ENCODE data around the gene GPR18.

GPR18 gene

DNA sequence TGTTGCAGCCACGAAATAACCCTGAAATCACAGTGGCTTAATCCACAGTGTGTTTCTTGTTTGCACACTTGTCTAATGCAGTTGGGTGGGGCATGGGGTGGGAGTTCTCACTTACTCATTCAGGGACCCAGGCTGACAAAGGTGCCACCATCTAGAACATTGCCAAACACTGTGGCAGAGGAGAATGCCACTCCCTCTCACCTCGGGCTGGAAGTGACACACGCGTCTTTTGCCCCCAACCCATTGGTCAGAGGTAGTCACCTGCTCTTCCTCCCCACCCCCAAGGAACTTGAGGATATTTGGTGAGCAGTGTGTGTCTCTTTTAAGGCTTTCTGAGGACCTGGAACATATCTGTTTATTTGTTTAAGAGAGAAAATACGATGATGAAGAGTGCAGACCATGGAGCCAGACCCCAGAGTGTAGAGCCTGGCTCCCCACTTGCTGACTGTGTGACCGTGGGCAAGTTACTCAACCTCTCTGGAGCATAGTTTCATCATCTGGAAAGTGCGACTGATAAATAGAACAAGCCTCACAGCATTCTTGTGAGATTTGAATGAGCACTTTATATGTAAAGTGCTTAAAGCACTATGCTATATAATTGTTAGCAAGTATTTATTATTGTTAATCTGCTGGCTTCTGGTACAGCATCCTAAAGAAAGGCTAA lies 31.6 kb upstream of the GPR18 start:
- no peak for DNase-seq

DNA sequence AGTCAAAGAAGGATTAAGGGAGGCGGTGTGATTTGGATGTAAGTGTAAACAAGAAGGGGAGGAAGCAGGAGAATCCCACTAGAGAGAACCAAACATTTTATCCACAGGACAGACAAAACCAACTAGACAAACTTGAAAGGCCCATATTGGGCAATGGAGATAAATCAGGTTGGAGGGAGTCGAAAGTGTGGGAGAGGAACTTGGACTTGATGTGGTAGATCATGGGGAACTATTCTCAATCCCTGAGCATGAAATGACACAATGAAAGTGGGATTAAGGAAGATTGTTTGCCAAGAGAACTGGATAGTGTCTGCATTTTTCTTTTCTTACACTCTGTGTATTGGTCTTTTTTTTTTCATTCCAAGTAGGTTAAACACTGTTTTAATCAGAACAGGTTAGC lies 31.1 kb upstream of the GPR18 start:
- no peak for DNase-seq

DNA sequence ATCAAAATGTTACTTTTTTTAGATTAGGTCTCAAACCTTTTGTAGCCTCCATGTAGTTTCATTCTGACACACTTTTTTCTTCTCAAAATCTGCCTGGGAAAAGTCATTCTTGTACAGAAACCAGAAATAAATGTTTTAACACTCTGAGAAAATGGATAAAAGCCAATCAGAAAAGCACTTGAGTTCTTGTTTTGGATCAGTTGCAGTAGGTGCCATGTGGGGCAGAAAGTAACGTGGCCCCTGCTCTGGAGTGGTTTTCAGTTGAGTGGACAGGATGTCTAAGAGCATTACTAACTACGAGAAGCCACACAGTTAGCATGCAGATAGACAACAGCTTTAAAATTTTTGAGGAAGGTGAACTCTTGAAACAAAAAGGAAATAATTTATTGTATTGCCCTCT lies 29.9 kb upstream of the GPR18 start:
- no peak for DNase-seq

DNA sequence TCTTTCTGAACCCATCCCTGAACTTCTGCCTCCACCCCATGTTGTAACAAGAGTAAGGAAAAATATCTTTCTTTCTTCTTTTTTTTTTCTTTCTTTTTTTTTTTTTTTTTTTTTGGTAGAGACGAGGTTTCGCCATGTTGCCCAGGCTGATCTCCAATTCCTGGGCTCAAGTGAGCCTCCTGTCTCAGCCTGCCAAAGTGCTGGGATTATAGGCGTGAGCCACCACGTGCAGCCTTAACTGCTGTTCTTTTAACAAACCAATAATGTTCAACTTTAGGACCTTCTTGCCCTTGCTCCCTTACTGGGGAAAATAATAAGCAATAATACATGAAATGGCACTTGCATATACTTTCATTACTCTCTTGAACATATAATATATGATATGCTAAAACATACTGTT lies 29.4 kb upstream of the GPR18 start:
- DNase-seq, result no peak

DNA sequence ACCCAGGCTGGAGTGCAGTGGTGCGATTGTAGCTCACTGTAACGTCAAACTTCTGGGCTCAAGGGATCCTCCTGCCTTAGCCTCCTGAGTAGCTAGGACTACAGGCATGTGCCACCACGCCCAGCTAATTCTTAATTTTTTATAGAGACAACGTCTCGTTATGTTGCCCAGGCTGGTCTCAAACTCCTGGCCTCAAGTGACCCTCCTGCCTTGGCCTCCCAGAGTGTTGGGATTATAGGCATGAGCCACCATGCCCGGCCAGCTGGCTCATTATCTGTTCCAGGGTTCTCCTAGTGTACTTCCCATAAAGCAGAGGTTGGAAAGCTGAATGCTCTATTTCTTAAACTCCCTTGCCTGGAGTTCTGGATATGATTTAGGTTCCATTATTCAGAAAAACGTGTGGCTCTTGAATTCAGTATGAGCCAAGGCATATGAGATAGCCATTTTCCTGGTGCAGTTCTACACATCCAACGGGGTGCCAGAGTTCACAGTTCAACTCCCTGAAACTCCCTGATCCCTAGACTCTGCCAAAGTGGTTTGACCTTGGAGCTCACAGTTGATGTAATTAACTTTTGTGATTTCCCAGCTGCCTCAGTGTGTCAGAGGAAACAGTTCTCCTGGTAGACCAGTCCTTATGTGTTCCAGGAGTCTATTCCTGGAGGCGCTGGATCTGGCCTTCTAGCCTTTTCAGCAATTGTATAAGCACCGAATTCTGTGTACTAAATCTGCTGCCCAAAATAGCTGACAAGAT lies 27.4 kb upstream of the GPR18 start:
- DNase-seq, result no peak

DNA sequence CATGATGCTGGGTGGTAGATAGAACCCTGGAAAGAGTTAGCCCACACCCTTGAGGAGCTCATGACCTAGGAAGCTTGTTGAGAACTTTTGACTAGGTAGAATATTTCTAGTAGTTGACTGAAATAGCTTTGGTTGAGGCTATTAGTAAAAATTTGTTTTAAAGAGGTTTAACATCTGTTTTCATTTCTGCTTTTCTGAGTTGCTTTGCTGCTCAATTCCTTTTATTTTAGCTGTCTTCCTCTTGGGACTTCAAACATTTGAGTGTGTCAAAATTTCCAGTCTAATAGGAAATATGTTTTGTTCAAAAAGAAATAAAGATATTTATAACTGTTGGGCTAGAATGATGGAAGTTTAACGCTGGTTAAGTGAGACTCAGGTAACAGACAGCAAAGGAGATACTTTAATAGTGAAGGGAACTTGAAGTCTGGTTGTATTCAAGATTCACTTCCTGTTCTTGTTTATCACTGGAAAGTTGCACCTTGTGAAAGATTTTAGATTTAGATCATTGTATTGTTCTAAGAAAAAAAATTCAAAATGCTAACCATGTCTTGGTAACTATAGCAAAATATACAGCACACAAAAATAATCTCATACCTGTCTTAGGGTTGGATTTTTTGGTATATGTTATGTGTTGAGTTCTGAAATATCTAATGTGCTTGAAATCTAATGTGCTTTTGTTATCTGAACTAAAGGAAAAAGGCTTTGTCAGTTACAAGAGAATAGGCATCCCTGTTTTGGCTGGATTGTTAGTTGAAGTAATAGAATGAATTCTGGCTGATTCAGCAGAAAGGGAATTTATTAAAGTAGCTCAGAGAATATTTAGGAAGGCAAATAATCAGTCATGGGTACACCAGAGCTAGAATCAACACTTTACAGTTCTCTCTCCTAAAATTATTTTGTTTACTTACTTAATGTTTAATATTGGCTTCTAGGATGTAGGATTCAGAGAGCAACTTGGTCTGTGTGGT lies 24.4 kb upstream of the GPR18 start:
- DNase-seq, result no peak

DNA sequence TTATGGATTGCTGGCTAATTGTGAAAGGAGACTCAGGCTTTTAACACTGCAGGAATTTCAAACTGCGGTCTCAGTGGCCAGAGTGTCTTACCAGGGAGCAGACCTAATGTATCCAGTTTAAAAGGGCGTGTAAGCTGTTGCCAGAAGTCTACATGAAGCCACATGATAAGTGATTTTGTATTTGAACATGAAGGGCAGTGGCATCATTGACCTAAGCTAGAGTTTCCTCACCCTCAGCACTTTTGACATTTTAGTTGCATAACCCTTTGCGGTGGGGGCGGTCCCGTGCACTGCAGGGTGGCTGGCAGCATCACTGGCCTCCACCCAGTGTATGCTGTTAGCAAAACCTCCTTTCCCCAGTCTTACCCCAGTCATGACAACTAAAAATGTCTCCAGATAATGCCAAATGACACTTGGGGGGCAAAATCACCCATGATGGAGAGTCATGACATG lies 23.7 kb upstream of the GPR18 start:
- no peak for DNase-seq

DNA sequence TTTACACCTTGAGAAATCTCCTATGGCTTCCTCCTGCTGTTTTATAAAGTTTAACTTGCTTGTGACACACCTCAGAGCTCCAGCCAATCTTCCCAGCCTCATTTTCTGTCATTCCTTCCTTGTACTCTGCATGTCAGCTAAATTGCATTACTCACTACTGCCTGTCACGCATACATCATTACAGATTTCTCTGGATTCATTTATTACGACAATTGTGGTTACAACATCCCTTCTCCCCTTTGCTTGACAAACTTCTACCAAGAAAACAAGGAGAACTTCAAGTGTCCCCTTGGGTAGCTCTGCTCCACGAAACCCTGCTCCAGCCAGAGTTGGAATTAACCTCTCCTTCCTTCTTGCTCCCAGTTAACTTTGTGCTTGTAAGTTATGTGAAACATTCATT lies 22.0 kb upstream of the GPR18 start:
- no peak for DNase-seq

DNA sequence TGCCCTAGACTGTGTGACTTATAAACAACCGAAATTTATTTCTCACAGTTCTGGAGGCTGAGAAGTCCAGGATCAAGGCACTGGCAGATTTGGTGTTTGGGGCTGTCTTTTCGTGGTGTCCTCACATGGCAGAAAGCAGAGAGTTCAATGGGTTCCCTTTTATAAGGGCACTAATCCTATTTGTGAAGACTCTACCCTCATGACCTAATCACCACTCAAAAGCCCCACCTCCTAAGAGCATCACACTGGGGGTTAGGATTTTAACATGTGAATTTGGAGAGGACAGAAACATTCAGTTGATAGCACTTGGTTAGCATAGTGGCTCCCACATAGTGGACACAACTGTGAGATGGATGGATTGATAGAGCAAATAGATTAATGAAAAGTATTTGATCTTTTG lies 21.5 kb upstream of the GPR18 start:
- no peak for DNase-seq

DNA sequence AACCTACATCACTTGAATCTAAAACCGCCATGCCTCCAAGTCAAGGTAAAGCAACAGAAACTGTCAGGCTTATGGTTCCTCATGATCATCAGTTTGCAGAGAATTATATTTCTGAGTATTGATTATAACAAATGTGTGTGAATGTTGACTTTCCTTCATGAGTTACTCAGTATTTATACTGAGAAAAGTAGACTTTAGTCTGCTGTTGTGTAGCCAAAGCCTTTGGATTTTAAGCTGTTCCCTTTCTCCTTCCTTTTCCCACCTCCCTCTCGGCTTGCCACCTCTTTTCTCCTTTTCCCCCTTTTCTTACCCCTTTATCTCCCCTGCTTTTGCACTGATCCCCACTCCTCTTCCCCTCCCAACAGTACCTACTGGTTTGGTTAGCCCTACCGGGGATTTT lies 20.7 kb upstream of the GPR18 start:
- DNase-seq, result no peak

DNA sequence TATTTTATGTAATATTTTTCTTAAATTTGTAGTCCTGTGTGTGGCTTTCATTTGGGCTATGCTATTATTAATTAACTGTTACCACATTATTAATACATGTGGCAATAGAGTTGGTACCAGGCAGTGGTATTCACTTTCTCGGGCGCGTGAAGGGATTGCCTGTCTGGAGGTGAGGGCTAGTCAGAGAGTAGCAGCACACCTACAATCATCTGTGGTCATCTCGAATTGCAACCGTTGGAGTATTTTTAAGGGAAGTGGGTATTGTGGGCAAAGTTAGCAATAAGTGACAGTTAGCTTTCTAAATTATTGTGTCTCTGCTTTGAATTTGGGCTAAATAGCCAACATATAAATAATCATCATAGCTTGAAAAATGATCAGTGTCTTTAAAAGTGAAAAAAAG lies 20.0 kb upstream of the GPR18 start:
- no peak for DNase-seq

DNA sequence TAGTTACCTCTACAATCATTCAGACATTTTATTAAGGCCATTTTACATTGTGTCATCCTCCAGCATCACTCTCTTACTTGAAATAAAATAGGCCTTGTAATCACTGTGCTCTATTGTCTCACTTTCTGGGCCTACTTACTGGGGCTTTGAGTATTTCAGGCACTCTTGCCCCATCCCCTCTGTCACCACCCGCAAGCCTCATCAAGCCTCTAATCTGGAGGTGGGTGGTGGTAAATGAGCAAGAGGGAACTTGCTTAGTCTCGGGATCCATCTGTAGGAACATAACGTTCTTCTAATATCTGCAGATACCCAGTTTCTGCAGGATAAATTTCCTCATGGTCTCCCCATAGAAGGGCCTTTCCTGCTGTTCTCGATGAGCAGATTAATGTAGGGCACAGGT lies 19.4 kb upstream of the GPR18 start:
- no peak for DNase-seq

DNA sequence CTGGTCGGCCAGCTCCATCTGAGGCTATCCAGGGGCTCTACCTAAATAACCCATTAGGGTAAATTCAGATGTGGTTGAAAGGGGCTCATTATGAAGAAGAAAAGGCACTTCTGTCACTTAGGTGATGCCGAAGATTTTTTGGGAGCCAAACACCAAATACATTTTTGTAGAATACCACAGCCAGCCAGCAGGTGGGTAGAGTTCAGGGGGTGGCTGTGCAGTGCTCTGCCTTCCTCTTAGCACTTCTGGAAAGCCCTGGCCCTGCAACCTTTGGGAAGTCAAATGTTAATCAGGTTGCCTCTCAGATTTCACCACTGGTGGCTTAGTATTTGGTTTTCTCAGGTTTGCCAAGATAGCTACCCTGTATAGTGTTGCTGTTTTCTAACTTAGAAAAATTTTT lies 18.5 kb upstream of the GPR18 start:
- no peak for DNase-seq

DNA sequence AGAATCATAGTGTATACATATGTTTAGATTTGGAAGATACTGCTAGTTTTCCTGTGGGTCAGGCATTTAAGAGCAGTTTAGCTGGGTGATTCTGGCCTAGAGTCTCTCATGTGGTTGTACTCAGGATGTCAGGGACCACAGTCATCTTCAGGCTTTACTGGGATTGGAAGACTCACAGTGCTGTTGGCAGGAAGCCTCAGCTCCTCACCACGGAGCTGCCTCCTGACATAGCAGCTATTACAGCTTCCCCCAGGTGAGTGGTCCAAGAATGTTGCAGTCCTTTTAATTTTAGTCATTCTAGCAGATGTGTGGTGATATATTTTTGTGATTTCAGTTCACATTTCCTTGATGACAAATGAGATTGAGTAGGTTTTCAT lies 16.9 kb upstream of the GPR18 start:
- no peak for DNase-seq

DNA sequence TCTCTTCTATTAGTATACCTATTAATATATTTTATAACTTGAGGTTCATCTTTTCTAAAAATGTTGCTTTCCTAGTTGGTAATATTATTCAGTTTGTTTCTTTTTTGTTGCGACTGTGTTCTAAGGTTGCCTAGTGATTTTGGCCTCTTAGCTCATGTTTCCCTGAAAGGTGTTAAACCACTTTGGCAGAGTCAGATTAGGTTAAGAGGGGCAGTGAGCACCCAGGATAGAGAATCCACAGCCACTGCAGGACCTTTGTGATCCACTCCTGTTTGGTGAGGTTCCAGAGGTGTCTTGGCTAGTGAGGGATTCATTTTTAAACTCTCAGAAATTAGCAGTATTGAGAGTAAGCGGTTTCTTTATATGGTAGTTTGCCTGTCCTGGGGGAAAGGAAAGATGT lies 14.9 kb upstream of the GPR18 start:
- no peak for DNase-seq

DNA sequence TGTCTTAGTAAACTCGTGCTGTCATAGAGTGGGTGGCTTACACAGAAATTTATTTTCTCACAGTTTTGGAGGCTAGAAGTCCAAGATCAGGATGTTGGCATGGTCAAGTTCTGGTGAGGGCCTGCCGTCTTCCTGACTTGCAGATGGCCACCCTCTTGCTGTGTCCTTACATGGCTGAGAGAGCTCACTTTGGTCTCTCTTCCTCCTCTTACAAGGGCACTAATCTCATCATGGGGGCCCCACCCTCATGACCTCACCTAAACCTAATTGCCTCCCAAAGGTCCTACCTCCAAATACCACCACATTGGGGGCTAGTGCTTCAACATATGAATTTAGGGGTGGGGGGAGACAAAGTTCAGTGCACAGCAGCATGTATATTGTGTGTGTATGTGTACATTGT lies 14.3 kb upstream of the GPR18 start:
- DNase-seq, result no peak

DNA sequence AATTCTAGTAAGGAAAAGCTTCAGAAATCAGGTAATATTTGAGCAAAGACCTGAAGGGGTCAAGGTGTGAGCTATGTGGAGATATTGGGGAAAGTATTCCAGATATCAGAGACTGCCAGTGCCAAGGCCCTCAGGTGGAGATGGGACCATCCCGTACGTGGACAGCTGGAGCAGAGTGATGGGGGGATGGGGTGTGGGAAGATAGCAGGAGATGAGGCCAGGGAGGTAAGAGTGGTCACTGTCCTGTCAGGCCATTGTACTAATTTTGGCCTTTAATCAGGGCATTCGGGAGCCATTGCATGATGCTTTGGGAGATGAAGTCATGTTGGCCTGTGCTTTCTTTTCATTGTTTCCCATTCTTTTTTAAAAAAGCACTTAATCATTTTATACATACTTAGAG lies 13.1 kb upstream of the GPR18 start:
- DNase-seq, result no peak

DNA sequence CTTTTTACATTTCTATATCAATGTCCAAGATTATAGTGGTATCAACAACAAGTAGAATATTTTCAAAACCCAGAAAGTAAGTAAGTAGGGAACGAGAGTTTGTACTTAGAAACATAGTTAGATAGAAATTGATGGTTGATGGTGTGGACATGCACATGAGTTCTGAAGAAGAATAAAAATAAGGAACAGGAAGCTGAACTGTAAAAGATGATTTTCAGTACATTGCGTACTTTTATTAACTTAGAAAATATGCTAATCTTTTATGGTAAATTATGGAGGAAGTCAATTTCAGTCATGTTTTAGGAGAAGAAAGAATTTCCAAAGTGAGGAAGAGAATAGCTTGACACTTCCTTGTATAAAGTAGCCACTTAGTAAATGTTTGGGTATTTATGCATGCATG lies 12.3 kb upstream of the GPR18 start:
- no peak for DNase-seq

DNA sequence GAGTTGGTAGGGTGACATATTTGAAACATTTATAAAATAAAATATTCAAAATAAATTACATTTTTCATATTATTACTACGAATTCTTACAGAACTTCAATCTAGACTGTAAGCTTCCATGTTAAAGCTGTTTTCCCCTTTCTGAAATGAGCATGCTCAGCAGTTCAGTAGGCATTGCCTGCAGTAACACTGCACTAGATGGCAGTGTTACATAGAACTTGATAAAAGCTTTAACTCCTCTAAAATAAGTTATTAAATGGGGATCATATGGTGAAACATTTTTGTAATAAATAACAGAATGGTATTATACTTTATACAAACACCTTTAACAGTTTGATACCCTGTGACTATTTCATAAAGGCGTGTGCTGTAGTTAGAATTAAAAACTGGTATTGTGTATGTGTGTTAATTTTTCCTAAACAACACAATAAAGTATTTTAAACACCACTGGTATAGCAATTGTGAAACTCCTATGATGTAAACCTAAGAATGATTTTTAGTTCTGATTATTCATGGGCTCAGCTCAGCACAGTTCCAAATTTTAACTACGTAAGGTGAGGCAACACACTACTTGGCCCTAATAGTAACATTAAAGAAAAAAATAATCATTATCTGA lies 11.6 kb upstream of the GPR18 start:
- no peak for DNase-seq

DNA sequence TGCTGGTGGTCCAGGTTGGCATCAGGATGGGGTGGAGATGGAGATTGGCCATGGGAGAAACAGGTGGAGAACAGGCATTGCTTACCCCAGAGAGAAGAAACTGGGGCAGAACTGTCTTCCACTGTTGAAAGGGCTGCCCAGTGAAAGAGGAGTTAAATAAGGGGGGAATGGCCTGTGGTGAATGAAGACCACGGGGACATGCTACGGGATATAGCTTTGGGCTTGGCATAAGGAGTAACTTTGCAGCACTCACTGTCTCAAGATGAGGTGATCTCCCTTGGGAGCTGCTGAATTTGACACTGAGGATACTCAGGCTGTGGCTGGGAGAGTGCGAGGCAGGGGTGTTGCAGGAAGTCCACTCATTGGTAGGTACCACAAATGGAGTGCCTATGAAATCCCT lies 10.6 kb upstream of the GPR18 start:
- no peak for DNase-seq

DNA sequence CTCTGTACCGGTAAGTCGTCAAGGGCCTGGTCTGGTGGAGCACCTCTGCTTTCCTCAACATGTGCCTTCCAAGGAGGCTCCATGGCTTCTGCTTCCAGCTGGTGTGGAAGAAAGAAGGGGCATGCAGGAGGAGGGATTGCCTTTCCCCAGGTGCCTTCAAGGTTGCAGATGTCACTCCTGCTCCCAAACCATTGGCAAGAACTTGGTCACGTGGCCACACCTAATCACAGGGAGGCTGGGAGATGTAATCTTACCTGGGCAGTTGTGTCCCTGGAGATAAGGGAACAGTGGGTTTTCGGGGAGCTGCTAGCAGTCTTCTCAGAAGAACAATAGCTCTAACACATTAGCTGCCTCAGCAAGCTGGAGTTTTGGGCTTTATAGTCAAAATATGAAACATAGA lies 9.7 kb upstream of the GPR18 start:
- DNase-seq, result no peak

DNA sequence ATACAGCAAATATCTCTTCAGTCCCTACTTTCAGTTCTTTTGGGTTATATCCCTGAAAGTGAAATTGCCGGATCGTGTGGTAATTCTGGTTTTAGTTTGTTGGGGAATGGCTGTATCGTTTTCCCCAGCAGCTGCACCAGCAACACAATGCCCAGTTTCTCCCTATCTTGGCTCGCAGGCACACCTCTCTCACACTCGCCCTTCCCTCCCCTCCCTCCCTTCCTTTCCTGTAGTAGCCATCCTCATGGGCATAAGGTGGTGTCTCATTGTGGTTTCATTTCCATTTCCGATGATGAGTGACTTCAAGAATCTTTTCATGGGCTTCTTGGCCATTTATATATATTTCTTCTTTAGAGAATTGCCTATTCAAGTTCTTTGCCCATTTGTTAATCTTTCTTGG lies 8.6 kb upstream of the GPR18 start:
- DNase-seq, result no peak

DNA sequence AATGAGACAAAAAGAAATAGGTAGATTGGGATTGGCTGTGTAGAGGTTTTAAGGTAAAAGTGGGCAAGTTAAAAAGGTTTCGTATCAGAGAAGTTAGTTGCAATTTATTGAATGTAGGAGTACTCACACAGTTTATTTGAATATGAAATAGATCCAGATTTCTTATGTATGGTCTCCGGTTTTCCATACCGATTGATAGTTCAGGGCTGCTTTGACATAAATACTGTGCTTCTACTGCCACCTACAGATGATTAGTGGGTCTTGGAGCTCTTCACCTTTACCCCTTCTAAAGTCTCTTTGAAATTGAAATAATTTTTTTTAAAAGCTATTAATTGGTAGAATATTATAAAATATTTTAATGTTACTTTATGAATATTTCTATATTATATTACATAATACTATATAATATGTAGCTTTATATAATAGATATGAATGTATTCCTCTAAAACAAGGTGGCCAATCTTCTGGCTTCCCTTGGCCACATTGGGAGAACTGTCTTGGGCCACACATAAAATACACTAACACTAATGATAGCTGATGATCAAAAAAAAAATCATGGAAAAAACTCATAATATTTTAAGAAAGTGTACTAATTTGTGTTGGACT lies 7.7 kb upstream of the GPR18 start:
- no peak for DNase-seq

Measured in NCI-H774 (cell line).